ENCODE results near the gene RHOD. TPM values are rescaled to one million over a fixed set of nuclear protein-coding genes. Genes with fewer than 3 reads are reported as not detected.

The RHOD gene
- total and polyA plus RNA-seq, 12 donors, result 1.3 to 52.2 (median 3.5) TPM

DNA sequence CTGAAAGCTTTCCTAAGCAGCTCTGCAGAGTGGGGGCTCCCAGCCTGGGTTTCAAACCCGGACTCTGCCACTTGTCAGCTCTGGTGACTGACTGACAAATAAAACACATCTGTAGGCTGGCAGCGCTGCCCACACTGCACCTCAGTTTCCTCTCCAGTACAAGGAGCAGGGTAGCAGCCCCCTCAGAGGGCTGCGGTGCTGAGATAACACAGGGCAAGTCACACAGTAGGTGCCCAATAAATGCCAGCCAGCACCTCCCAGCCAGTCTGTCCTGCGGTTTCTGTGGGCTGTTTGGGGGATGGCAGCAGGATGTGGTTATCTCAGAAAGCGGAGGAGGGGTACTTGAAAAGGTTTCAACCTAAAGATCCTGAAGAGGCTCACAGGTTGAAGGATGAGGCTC lies 32.2 kb upstream of the RHOD start:
- no peak overlapping the region for H3K4me3 ChIP-seq
- no peak for DNase-seq
- H3K4me1 ChIP-seq (replicated peaks in 1 of 2), result peaks cover 0 to 10% of the 10 kb centered on the region in 2 donors
- H3K27me3 ChIP-seq, result no peaks in the 10 kb centered on the region
- H3K27ac ChIP-seq, result no peak overlapping the region
- 58 to 80% (median 79%) methylated on average over 2 to 5 of the region's 5 CpGs for WGBS, 4 donors
- H3K9me3 ChIP-seq (replicated peaks in 1 of 3), result no peaks in the 10 kb centered on the region
- H3K36me3 ChIP-seq (replicated peaks in 1 of 2), result no peaks in the 10 kb centered on the region
- intact Hi-C loops (cut with DNase I), result no loop called here
- TF ChIP-seq POLR2A (IDR thresholded peaks at IDR 0.05), result no peak
- TF ChIP-seq, protein P1, sequence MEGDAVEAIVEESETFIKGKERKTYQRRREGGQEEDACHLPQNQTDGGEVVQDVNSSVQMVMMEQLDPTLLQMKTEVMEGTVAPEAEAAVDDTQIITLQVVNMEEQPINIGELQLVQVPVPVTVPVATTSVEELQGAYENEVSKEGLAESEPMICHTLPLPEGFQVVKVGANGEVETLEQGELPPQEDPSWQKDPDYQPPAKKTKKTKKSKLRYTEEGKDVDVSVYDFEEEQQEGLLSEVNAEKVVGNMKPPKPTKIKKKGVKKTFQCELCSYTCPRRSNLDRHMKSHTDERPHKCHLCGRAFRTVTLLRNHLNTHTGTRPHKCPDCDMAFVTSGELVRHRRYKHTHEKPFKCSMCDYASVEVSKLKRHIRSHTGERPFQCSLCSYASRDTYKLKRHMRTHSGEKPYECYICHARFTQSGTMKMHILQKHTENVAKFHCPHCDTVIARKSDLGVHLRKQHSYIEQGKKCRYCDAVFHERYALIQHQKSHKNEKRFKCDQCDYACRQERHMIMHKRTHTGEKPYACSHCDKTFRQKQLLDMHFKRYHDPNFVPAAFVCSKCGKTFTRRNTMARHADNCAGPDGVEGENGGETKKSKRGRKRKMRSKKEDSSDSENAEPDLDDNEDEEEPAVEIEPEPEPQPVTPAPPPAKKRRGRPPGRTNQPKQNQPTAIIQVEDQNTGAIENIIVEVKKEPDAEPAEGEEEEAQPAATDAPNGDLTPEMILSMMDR (IDR thresholded peaks at IDR 0.05), result no peak

DNA sequence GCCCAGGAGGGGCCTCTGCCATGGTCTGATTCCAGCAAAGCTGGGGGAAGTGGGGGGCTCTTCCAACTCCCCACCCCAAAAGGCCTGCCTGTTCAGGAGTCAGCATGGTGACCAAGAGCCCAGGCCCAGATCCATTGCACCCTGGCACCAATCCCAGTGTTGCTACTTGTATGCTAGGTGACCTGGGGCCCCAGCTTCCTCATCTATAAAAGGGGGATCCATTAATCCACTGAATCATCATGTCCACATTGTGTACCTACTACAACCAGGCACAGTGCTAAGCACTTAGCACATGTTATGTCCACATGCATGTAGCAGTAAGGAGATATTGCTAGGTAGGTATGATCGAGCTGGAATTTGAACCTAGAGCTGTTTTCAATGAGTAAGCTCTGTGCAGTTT lies 31.7 kb upstream of the RHOD start:
- H3K27me3 ChIP-seq, result no peaks in the 10 kb centered on the region
- WGBS, 4 donors, result 81 to 100% (median 92%) methylated on average over 1 of the region's 1 CpG

DNA sequence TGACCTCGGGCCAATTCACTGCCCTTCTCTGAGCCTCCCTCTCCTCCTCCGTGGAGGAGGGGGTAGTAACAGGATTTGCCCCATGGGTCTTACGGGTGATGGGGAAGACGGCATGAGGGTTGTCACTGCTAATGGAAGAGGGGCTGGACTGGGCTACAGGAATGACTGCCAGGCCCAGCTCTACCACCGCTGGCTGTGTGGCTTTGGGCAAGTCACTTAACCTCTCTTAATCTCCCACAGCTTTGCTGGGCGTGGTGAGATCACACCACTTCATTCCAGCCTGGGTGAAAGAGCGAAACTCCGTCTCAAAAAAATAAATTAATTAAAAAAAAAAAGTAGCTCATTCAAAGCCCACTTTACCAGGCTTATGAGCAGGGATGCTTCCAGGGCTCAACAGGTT lies 30.9 kb upstream of the RHOD start:
- no peak for DNase-seq
- TF ChIP-seq, protein P1 (IDR thresholded peaks at IDR 0.05), result no peak
- TF ChIP-seq POLR2A (IDR thresholded peaks at IDR 0.05), result no peak
- peaks cover 0 to 10% of the 10 kb centered on the region in 2 donors for H3K4me1 ChIP-seq (replicated peaks in 1 of 2)
- no peak overlapping the region for H3K27ac ChIP-seq
- no peaks in the 10 kb centered on the region for H3K36me3 ChIP-seq (replicated peaks in 1 of 2)
- H3K4me3 ChIP-seq, result no peak overlapping the region
- H3K27me3 ChIP-seq, result no peaks in the 10 kb centered on the region
- no peaks in the 10 kb centered on the region for H3K9me3 ChIP-seq (replicated peaks in 1 of 3)
- 84 to 92% (median 89%) methylated on average over 6 to 8 of the region's 8 CpGs for WGBS, 4 donors
- intact Hi-C loops (cut with DNase I), result no loop called here

More for the DNA sequence above, 31.7 kb upstream of the RHOD start:
- H3K9me3 ChIP-seq (replicated peaks in 1 of 3), result no peaks in the 10 kb centered on the region
- no peak overlapping the region for H3K27ac ChIP-seq
- no peak overlapping the region for H3K4me3 ChIP-seq
- peaks cover 0 to 10% of the 10 kb centered on the region in 2 donors for H3K4me1 ChIP-seq (replicated peaks in 1 of 2)
- intact Hi-C loops (cut with DNase I), result no loop called here
- no peak for DNase-seq
- TF ChIP-seq, protein P1 (IDR thresholded peaks at IDR 0.05), result no peak
- no peak for TF ChIP-seq POLR2A (IDR thresholded peaks at IDR 0.05)
- H3K36me3 ChIP-seq (replicated peaks in 1 of 2), result no peaks in the 10 kb centered on the region

GRCh38 chr11:67026941-67027340 lies 29.7 kb upstream of the RHOD start:
- TF ChIP-seq, protein P1 (IDR thresholded peaks at IDR 0.05), result no peak
- TF ChIP-seq POLR2A (IDR thresholded peaks at IDR 0.05), result no peak
- intact Hi-C loops (cut with DNase I), result no loop called here
- H3K27ac ChIP-seq, result no peak overlapping the region
- no peaks in the 10 kb centered on the region for H3K9me3 ChIP-seq (replicated peaks in 1 of 3)
- H3K4me1 ChIP-seq (replicated peaks in 1 of 2), result peaks cover 5 to 22% of the 10 kb centered on the region in 2 donors
- WGBS, 4 donors, result 83 to 100% (median 92%) methylated on average over 1 to 5 of the region's 5 CpGs
- no peaks in the 10 kb centered on the region for H3K36me3 ChIP-seq (replicated peaks in 1 of 2)
- H3K27me3 ChIP-seq, result no peaks in the 10 kb centered on the region
- DNase-seq, result no peak
- H3K4me3 ChIP-seq, result no peak overlapping the region
